ENCODE results near the gene GSN.

Gene GSN

GRCh38 chr9:121325387-121325786 is 57.4 kb downstream of the GSN start:
- no peak for DNase-seq

- no peak for DNase-seq
Measured at GRCh38 chr9:121326130-121326838, 58.3 kb downstream of the GSN start.

- DNase-seq = no peak
Measured at GRCh38 chr9:121326901-121327613, 59.1 kb downstream of the GSN start.

- DNase-seq = no peak
Measured at GRCh38 chr9:121328476-121328875, 60.5 kb downstream of the GSN start.

- no peak for DNase-seq
Measured at GRCh38 chr9:121328876-121329681, 61.1 kb downstream of the GSN start.

GRCh38 chr9:121331549-121331948 is 63.6 kb downstream of the GSN start:
- DNase-seq = no peak

- no peak for DNase-seq
Measured at GRCh38 chr9:121331992-121332685, 64.2 kb downstream of the GSN start.

- DNase-seq = no peak
Measured at GRCh38 chr9:121333950-121334773, 66.2 kb downstream of the GSN start.

- DNase-seq = no peak
Measured at GRCh38 chr9:121336665-121337064, 68.7 kb downstream of the GSN start.

GRCh38 chr9:121339437-121339836 is 71.5 kb downstream of the GSN start:
- no peak for DNase-seq

- DNase-seq = no peak
Measured at GRCh38 chr9:121340676-121341392, 72.9 kb downstream of the GSN start.

- DNase-seq = no peak
Measured at GRCh38 chr9:121344184-121344583, 76.2 kb downstream of the GSN start.

GRCh38 chr9:121345070-121345469 is 77.1 kb downstream of the GSN start:
- DNase-seq = no peak

- DNase-seq = no peak
Measured at GRCh38 chr9:121348221-121348620, 80.3 kb downstream of the GSN start.

GRCh38 chr9:121349009-121349408 is 81.0 kb downstream of the GSN start:
- DNase-seq = no peak

GRCh38 chr9:121350036-121350435 is 82.1 kb downstream of the GSN start:
- no peak for DNase-seq

- no peak for DNase-seq
Measured at GRCh38 chr9:121350993-121351561, 83.1 kb downstream of the GSN start.

GRCh38 chr9:121353241-121354061 is 85.5 kb downstream of the GSN start:
- peak; percentile 58 to 80 for DNase-seq

GRCh38 chr9:121354141-121354540 is 86.2 kb downstream of the GSN start:
- DNase-seq = no peak

- DNase-seq = no peak
Measured at GRCh38 chr9:121354762-121355161, 86.8 kb downstream of the GSN start.

Measured in CD4-positive, alpha-beta T cell treated with Interleukin-4 for 1 hour (primary cell).